HepG2 (cell line): ENCODE measurements around the gene MEIOB.

Source experiments
- EZH2 ChIP-seq: conservative IDR thresholded peaks from 2 replicates; pipeline ENCODE4 v1.6.1; 2012; ENCODE audit warnings: mild to moderate bottlenecking, low read depth, low read length, moderate library complexity
- KAT7 ChIP-seq: IDR thresholded peaks from 2 replicates; pipeline ENCODE4 v1.6.1; 2018; ENCODE audit warnings: borderline replicate concordance, missing compliant biosample characterization
- MAZ ChIP-seq, 2 experiments: sonication (generic) in 1 of 2; formaldehyde crosslinking in 1 of 2; IDR thresholded peaks; 2 replicates each; pipeline versions ENCODE4 v1.5.0 to v1.6.1; 2012 to 2020; ENCODE audit warnings: low read depth in 2 of 2, mild to moderate bottlenecking in 2 of 2, borderline replicate concordance in 1 of 2, improper control_type of control experiment in 1 of 2, low read length in 1 of 2, missing genetic modification reagents in 1 of 2, moderate library complexity in 1 of 2
- ZNF776 ChIP-seq: sonication (generic); formaldehyde crosslinking; IDR thresholded peaks from 2 replicates; pipeline ENCODE4 v1.4.0; 2020; ENCODE audit warnings: mild to moderate bottlenecking, missing genetic modification reagents
- TF ChIP-seq, protein P1 (sequence below): sonication (generic); formaldehyde crosslinking; IDR thresholded peaks from 2 replicates; pipeline ENCODE4 v1.5.0; 2020; ENCODE audit warnings: mild to moderate bottlenecking, missing genetic modification reagents, moderate library complexity

DNA sequence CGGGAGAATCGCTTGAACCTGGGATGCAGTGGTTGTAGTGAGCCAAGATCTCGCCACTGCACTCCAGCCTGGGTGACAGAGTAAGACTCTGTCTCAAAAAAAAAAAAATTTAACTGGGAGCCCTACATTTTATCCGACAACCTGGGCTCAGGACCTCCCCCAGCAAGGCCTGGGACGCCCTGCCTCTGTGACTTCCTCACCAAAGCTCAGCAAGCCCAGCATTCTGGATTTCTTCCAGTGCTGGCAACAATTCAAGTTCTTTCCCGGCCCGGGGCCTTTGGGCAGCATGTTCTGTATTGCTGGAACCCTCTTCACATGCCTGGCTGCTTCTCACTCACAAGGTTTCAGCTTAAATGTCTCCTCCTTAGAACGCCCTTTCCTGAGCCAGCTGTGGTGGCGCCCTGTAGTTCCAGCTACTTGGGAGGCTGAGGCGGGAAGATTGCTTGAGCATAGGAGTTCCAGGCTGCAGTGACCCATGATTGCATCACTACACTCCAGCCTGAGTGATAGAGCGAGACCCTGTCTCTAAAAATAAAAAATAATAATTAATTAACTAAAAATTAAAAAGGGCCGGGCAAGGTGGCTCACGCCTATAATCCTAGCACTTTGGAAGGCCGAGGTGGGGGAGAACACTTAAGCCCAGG lies 15.9 kb upstream of the MEIOB start:
- no peak for TF ChIP-seq KAT7 (CRISPR knock-in tag)
- TF ChIP-seq MAZ (IDR thresholded peaks at IDR 0.05; ENCODE audit: borderline replicate concordance, low read depth, low read length): no peak
- TF ChIP-seq MAZ (CRISPR knock-in tag; IDR thresholded peaks at IDR 0.05; ENCODE audit: low read depth): no peak
- TF ChIP-seq ZNF776 (CRISPR knock-in tag): no peak
- no peak for TF ChIP-seq EZH2
- TF ChIP-seq, protein P1, sequence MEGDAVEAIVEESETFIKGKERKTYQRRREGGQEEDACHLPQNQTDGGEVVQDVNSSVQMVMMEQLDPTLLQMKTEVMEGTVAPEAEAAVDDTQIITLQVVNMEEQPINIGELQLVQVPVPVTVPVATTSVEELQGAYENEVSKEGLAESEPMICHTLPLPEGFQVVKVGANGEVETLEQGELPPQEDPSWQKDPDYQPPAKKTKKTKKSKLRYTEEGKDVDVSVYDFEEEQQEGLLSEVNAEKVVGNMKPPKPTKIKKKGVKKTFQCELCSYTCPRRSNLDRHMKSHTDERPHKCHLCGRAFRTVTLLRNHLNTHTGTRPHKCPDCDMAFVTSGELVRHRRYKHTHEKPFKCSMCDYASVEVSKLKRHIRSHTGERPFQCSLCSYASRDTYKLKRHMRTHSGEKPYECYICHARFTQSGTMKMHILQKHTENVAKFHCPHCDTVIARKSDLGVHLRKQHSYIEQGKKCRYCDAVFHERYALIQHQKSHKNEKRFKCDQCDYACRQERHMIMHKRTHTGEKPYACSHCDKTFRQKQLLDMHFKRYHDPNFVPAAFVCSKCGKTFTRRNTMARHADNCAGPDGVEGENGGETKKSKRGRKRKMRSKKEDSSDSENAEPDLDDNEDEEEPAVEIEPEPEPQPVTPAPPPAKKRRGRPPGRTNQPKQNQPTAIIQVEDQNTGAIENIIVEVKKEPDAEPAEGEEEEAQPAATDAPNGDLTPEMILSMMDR (CRISPR knock-in tag): no peak
